GM23338 (cell line): ENCODE results near the gene KLK13. TPM values are rescaled to one million over a fixed set of nuclear protein-coding genes. Genes with fewer than 3 reads are reported as not detected.

ENCODE experiments used
- ATAC-seq: fragments of 200-7000 bp; cut with Tn5 transposase; 3 replicates; pipeline ENCODE4 v1.9.1; 2020
- DNase-seq: peaks from one replicate; pipeline ENCODE4 v3.0.0-alpha.2; 2015; ENCODE audit warnings: low spot score
- H2AFZ ChIP-seq: fragments of 200-600 bp; sonication (generic); 2 replicates; pipeline ENCODE4 v1.8.0; 2016; ENCODE audit warnings: antibody characterized with exemption, mild to moderate bottlenecking, moderate library complexity
- H3F3A ChIP-seq: fragments of 200-600 bp; sonication (generic); replicated peaks from 2 replicates; pipeline ENCODE4 v1.8.0; 2017; ENCODE audit warnings: antibody characterized with exemption, mixed run types, low read depth
- H3K27ac ChIP-seq: fragments of 200-600 bp; sonication (generic); 2 replicates; pipeline ENCODE4 v1.6.1; 2016; ENCODE audit warnings: low read depth
- H3K27me3 ChIP-seq: fragments of 200-600 bp; sonication (generic); 2 replicates; pipeline ENCODE4 v1.8.0; 2016; ENCODE audit warnings: mild to moderate bottlenecking, mixed run types, moderate library complexity; ENCODE audit not compliant: insufficient read depth
- H3K36me3 ChIP-seq: fragments of 200-600 bp; sonication (generic); 2 replicates; pipeline ENCODE4 v1.8.0; 2016; ENCODE audit warnings: mild to moderate bottlenecking; ENCODE audit not compliant: insufficient read depth
- H3K4me1 ChIP-seq: fragments of 200-600 bp; sonication (generic); 2 replicates; pipeline ENCODE4 v1.8.0; 2016; ENCODE audit warnings: mild to moderate bottlenecking, moderate library complexity; ENCODE audit not compliant: insufficient read depth
- H3K4me2 ChIP-seq: fragments of 200-600 bp; sonication (generic); 2 replicates; pipeline ENCODE4 v1.7.1; 2017; ENCODE audit warnings: mixed run types
- H3K4me3 ChIP-seq: fragments of 200-600 bp; sonication (generic); 2 replicates; pipeline ENCODE4 v1.6.1; 2016; ENCODE audit warnings: mixed run types
- H3K79me2 ChIP-seq: fragments of 200-600 bp; sonication (generic); replicated peaks from 2 replicates; pipeline ENCODE4 v1.8.0; 2017; ENCODE audit warnings: mild to moderate bottlenecking; ENCODE audit not compliant: insufficient read depth
- H3K9me2 ChIP-seq: fragments of 200-600 bp; sonication (generic); 2 replicates; pipeline ENCODE4 v1.8.0; 2017; ENCODE audit not compliant: insufficient read depth
- H4K20me1 ChIP-seq: fragments of 200-600 bp; sonication (generic); replicated peaks from 2 replicates; pipeline ENCODE4 v1.8.0; 2017; ENCODE audit warnings: mild to moderate bottlenecking; ENCODE audit not compliant: insufficient read depth
- H3K27ac Mint-ChIP-seq: 2 replicates; pipeline ENCODE4 v1.8.0; 2020; ENCODE audit warnings: inconsistent platforms, mild to moderate bottlenecking, moderate library complexity, mixed read lengths
- H3K27me3 Mint-ChIP-seq: 3 replicates; pipeline ENCODE4 v1.8.0; 2022; ENCODE audit warnings: low read depth, mild to moderate bottlenecking, moderate library complexity, mixed read lengths, inconsistent platforms; ENCODE audit not compliant: insufficient read depth, poor library complexity
- H3K36me3 Mint-ChIP-seq: 3 replicates; pipeline ENCODE4 v1.8.0; 2021; ENCODE audit warnings: low read depth, mild to moderate bottlenecking, inconsistent platforms, moderate library complexity, mixed read lengths
- H3K4me1 Mint-ChIP-seq: 3 replicates; pipeline ENCODE4 v1.8.0; 2020; ENCODE audit warnings: mild to moderate bottlenecking, inconsistent platforms, mixed read lengths
- H3K4me3 Mint-ChIP-seq: 3 replicates; pipeline ENCODE4 v1.8.0; 2021; ENCODE audit warnings: moderate library complexity, mild to moderate bottlenecking, inconsistent platforms, mixed read lengths
- H3K9me3 Mint-ChIP-seq: 3 replicates; pipeline ENCODE4 v1.8.0; 2020; ENCODE audit warnings: moderate library complexity, mild to moderate bottlenecking, inconsistent platforms, mixed read lengths
- CREB1 ChIP-seq: fragments of 250-450 bp; sonication (Bioruptor Pico); IDR thresholded peaks from 2 replicates; pipeline ENCODE4 v1.5.0; 2020; ENCODE audit warnings: low read depth, mild to moderate bottlenecking, moderate library complexity
- EZH2 ChIP-seq: fragments of 200-600 bp; sonication (generic); IDR thresholded peaks from one replicate; pipeline ENCODE4 v1.8.0; 2017; ENCODE audit warnings: antibody characterized with exemption, mild to moderate bottlenecking, low read depth; ENCODE audit not compliant: unreplicated experiment
- EZH2phosphoT487 ChIP-seq: fragments of 200-600 bp; sonication (generic); IDR thresholded peaks from one replicate; pipeline ENCODE4 v1.8.1; 2018; ENCODE audit warnings: antibody characterized with exemption; ENCODE audit not compliant: unreplicated experiment
- JUNB ChIP-seq: IDR thresholded peaks from one replicate; pipeline ENCODE4 v1.6.1; 2016; ENCODE audit warnings: antibody characterized with exemption; ENCODE audit not compliant: unreplicated experiment
- NANOG ChIP-seq: IDR thresholded peaks from 2 replicates; pipeline ENCODE4 v1.6.1; 2016; ENCODE audit warnings: antibody characterized with exemption, borderline replicate concordance
- POLR2AphosphoS5 ChIP-seq: IDR thresholded peaks from 2 replicates; pipeline ENCODE4 v1.6.1; 2016; ENCODE audit warnings: antibody characterized with exemption, low read depth
- STAT1 ChIP-seq: IDR thresholded peaks from one replicate; pipeline ENCODE4 v1.6.1; 2016; ENCODE audit warnings: antibody characterized with exemption; ENCODE audit not compliant: unreplicated experiment
- ZNF331 ChIP-seq: fragments of 250-450 bp; sonication (Bioruptor Pico); IDR thresholded peaks from 2 replicates; pipeline ENCODE4 v1.5.0; 2020; ENCODE audit warnings: low read depth, mild to moderate bottlenecking, moderate library complexity
- polyA plus RNA-seq: library from polyadenylated mRNA; unstranded; fragments of >200 nt; fragmentation: Nextera tagmentation; extraction: Ambion mirVana; gene quantifications from 2 replicates; pipeline ENCODE4 v1.2.1, GENCODE V29; 2016
- total RNA-seq: library from RNA; depleted of rRNA; stranded (reverse); fragments of >200 nt; shearing (Covaris generic); gene quantifications from 2 replicates; pipeline ENCODE4 v1.2.3, GENCODE V29; 2014
- TF ChIP-seq, protein P1 (sequence below): IDR thresholded peaks from one replicate; pipeline ENCODE4 v1.6.1; 2018; ENCODE audit warnings: antibody characterized with exemption; ENCODE audit not compliant: unreplicated experiment
- TF ChIP-seq, protein P2 (sequence below), 2 experiments: fragments of 200-600 bp in 1 of 2; sonication (generic) in 1 of 2; conservative IDR thresholded peaks; 2 replicates each; pipeline versions ENCODE4 v1.5.1 to v1.6.1; 2016 to 2017; ENCODE audit warnings: antibody characterized with exemption in 2 of 2, low read depth in 2 of 2, mild to moderate bottlenecking in 2 of 2, moderate library complexity in 1 of 2
- TF ChIP-seq, protein P3 (sequence below): fragments of 250-450 bp; sonication (Bioruptor Pico); IDR thresholded peaks from 2 replicates; pipeline ENCODE4 v1.5.0; 2020; ENCODE audit warnings: mild to moderate bottlenecking, moderate library complexity

The KLK13 gene
- total and polyA plus RNA-seq, 2 experiments from 2014 or later: 4.5 to 5.7 TPM

DNA sequence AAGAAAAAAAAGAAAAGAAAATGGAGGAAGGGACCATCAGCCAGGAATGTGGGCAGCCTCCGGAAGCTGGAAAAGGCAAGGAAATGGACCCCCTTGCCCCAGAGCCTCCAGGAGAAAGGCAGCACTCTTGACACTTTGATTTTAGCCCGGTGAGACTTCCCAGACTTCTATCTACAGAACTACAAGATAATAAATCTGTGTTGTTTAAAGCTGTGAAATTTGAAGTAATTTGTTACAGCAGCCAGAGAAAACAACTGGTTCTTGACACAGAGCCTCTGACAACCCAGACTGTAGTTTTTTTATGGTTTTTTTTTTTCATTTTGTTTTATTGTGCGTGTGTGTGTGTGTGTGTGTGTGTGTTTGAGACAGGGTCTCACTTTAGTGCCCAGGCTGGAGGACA lies 35.7 kb upstream of the KLK13 start:
- Histone ChIP-seq H3K4me1 (peaks cover 7% of the 10 kb centered on the region; the same call in 1 of the 2 replicates), H3K27me3 (no peaks in the 10 kb centered on the region; the same call in 1 of the 2 replicates), H3K9me2 (no peaks in the 10 kb centered on the region), H3K27ac (no peak overlapping the region), H3F3A (peaks cover 5% of the 10 kb centered on the region; the same call in 1 of the 2 replicates), H2AFZ (no peak overlapping the region), H3K36me3 (peaks cover 4% of the 10 kb centered on the region; the same call in 1 of the 2 replicates), H4K20me1 (peaks cover 7% of the 10 kb centered on the region; the same call in 1 of the 2 replicates), H3K79me2 (peaks cover 6% of the 10 kb centered on the region; the same call in 1 of the 2 replicates), H3K4me2 (no peak overlapping the region), H3K4me3 (no peak overlapping the region)
- Mint-ChIP-seq H3K27ac (no peak overlapping the region), H3K4me1 (no peaks in the 10 kb centered on the region; the same call in 1 of the 3 replicates), H3K36me3 (peaks cover 20% of the 10 kb centered on the region), H3K27me3 (peaks cover 8% of the 10 kb centered on the region), H3K4me3 (no peak overlapping the region), H3K9me3 (peaks cover 4% of the 10 kb centered on the region; the same call in 1 of the 3 replicates)
- ATAC-seq (no peak), DNase-seq (no peak)
- TF ChIP-seq EZH2phosphoT487 (no peak), STAT1 (no peak), POLR2AphosphoS5 (no peak), CREB1 (no peak), JUNB (no peak), NANOG (no peak), EZH2 (no peak), ZNF331 (CRISPR knock-in tag) (no peak)
- TF ChIP-seq, protein P1, sequence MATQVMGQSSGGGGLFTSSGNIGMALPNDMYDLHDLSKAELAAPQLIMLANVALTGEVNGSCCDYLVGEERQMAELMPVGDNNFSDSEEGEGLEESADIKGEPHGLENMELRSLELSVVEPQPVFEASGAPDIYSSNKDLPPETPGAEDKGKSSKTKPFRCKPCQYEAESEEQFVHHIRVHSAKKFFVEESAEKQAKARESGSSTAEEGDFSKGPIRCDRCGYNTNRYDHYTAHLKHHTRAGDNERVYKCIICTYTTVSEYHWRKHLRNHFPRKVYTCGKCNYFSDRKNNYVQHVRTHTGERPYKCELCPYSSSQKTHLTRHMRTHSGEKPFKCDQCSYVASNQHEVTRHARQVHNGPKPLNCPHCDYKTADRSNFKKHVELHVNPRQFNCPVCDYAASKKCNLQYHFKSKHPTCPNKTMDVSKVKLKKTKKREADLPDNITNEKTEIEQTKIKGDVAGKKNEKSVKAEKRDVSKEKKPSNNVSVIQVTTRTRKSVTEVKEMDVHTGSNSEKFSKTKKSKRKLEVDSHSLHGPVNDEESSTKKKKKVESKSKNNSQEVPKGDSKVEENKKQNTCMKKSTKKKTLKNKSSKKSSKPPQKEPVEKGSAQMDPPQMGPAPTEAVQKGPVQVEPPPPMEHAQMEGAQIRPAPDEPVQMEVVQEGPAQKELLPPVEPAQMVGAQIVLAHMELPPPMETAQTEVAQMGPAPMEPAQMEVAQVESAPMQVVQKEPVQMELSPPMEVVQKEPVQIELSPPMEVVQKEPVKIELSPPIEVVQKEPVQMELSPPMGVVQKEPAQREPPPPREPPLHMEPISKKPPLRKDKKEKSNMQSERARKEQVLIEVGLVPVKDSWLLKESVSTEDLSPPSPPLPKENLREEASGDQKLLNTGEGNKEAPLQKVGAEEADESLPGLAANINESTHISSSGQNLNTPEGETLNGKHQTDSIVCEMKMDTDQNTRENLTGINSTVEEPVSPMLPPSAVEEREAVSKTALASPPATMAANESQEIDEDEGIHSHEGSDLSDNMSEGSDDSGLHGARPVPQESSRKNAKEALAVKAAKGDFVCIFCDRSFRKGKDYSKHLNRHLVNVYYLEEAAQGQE: no peak
- TF ChIP-seq, protein P2, sequence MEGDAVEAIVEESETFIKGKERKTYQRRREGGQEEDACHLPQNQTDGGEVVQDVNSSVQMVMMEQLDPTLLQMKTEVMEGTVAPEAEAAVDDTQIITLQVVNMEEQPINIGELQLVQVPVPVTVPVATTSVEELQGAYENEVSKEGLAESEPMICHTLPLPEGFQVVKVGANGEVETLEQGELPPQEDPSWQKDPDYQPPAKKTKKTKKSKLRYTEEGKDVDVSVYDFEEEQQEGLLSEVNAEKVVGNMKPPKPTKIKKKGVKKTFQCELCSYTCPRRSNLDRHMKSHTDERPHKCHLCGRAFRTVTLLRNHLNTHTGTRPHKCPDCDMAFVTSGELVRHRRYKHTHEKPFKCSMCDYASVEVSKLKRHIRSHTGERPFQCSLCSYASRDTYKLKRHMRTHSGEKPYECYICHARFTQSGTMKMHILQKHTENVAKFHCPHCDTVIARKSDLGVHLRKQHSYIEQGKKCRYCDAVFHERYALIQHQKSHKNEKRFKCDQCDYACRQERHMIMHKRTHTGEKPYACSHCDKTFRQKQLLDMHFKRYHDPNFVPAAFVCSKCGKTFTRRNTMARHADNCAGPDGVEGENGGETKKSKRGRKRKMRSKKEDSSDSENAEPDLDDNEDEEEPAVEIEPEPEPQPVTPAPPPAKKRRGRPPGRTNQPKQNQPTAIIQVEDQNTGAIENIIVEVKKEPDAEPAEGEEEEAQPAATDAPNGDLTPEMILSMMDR (conservative IDR thresholded peaks at IDR 0.05; ENCODE audit: low read depth in 2 of 2): no peak

DNA sequence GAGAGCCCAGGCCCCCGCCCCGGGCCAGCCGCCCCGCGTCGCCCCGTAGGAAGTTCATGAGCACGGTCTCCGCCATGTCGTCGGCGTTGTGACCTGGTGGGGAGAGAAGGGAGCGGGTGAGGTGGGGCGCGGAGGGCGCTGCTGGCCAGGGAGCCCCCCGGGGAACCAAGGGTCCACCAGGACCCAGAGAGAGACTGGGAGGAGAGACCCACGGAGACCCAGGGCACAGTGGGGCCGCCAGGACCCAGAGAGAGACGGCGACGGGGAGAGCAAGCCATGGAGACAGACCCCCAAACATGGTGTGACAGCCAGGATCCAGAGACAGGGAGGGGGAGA lies 34.1 kb upstream of the KLK13 start:
- H3K36me3 Mint-ChIP-seq: peaks cover 17% of the 10 kb centered on the region
- H3K9me2 ChIP-seq: no peaks in the 10 kb centered on the region
- peaks cover 7% of the 10 kb centered on the region; the same call in 1 of the 2 replicates for H4K20me1 ChIP-seq
- peak overlapping the region; percentile 83 for H3K4me2 ChIP-seq
- no peak overlapping the region for H3K27ac ChIP-seq
- H3K79me2 ChIP-seq: peaks cover 6% of the 10 kb centered on the region; the same call in 1 of the 2 replicates
- H2AFZ ChIP-seq: no peak overlapping the region
- H3K9me3 Mint-ChIP-seq: peaks cover 4% of the 10 kb centered on the region; the same call in 1 of the 3 replicates
- H3K27me3 Mint-ChIP-seq: peaks cover 9% of the 10 kb centered on the region
- ATAC-seq (no peak), DNase-seq (no peak)
- no peaks in the 10 kb centered on the region; the same call in 1 of the 2 replicates for H3K27me3 ChIP-seq
- H3K4me3 ChIP-seq: peak overlapping the region; percentile 69
- H3K36me3 ChIP-seq: peaks cover 4% of the 10 kb centered on the region; the same call in 1 of the 2 replicates
- H3K4me3 Mint-ChIP-seq: peak overlapping the region; percentile 34; the same call in 2 of the 3 replicates
- H3F3A ChIP-seq: peaks cover 5% of the 10 kb centered on the region; the same call in 1 of the 2 replicates
- H3K4me1 ChIP-seq: peaks cover 12% of the 10 kb centered on the region
- no peak overlapping the region for H3K27ac Mint-ChIP-seq
- peaks cover 7% of the 10 kb centered on the region for H3K4me1 Mint-ChIP-seq
- TF ChIP-seq EZH2: no peak
- TF ChIP-seq, protein P3, sequence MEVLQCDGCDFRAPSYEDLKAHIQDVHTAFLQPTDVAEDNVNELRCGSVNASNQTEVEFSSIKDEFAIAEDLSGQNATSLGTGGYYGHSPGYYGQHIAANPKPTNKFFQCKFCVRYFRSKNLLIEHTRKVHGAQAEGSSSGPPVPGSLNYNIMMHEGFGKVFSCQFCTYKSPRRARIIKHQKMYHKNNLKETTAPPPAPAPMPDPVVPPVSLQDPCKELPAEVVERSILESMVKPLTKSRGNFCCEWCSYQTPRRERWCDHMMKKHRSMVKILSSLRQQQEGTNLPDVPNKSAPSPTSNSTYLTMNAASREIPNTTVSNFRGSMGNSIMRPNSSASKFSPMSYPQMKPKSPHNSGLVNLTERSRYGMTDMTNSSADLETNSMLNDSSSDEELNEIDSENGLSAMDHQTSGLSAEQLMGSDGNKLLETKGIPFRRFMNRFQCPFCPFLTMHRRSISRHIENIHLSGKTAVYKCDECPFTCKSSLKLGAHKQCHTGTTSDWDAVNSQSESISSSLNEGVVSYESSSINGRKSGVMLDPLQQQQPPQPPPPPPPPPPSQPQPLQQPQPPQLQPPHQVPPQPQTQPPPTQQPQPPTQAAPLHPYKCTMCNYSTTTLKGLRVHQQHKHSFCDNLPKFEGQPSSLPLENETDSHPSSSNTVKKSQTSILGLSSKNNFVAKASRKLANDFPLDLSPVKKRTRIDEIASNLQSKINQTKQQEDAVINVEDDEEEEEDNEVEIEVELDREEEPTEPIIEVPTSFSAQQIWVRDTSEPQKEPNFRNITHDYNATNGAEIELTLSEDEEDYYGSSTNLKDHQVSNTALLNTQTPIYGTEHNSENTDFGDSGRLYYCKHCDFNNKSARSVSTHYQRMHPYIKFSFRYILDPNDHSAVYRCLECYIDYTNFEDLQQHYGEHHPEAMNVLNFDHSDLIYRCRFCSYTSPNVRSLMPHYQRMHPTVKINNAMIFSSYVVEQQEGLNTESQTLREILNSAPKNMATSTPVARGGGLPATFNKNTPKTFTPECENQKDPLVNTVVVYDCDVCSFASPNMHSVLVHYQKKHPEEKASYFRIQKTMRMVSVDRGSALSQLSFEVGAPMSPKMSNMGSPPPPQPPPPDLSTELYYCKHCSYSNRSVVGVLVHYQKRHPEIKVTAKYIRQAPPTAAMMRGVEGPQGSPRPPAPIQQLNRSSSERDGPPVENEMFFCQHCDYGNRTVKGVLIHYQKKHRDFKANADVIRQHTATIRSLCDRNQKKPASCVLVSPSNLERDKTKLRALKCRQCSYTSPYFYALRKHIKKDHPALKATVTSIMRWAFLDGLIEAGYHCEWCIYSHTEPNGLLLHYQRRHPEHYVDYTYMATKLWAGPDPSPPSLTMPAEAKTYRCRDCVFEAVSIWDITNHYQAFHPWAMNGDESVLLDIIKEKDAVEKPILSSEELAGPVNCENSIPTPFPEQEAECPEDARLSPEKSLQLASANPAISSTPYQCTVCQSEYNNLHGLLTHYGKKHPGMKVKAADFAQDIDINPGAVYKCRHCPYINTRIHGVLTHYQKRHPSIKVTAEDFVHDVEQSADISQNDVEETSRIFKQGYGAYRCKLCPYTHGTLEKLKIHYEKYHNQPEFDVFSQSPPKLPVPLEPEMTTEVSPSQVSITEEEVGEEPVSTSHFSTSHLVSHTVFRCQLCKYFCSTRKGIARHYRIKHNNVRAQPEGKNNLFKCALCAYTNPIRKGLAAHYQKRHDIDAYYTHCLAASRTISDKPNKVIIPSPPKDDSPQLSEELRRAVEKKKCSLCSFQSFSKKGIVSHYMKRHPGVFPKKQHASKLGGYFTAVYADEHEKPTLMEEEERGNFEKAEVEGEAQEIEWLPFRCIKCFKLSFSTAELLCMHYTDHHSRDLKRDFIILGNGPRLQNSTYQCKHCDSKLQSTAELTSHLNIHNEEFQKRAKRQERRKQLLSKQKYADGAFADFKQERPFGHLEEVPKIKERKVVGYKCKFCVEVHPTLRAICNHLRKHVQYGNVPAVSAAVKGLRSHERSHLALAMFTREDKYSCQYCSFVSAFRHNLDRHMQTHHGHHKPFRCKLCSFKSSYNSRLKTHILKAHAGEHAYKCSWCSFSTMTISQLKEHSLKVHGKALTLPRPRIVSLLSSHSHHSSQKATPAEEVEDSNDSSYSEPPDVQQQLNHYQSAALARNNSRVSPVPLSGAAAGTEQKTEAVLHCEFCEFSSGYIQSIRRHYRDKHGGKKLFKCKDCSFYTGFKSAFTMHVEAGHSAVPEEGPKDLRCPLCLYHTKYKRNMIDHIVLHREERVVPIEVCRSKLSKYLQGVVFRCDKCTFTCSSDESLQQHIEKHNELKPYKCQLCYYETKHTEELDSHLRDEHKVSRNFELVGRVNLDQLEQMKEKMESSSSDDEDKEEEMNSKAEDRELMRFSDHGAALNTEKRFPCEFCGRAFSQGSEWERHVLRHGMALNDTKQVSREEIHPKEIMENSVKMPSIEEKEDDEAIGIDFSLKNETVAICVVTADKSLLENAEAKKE (CRISPR knock-in tag): no peak
- TF ChIP-seq POLR2AphosphoS5: no peak
- TF ChIP-seq CREB1: no peak
